ENCODE measurements around the gene PRKCZ.
A peak's percentile ranks its signal among the peaks of the same experiment; 100 is the strongest.

Gene PRKCZ

GRCh38 chr1:2208309-2209239 lies 158.4 kb downstream of the PRKCZ start:
- no peak for TF ChIP-seq ZFX (IDR thresholded peaks at IDR 0.05; ENCODE audit: borderline replicate concordance)
- no peak for TF ChIP-seq CTCF (IDR thresholded peaks at IDR 0.05)
- peak overlapping the region; percentile 61 for H3K27ac ChIP-seq

GRCh38 chr1:2209400-2210083 lies 159.3 kb downstream of the PRKCZ start:
- H3K27ac ChIP-seq, result peak overlapping the region; percentile 61; the same call in 1 of the 2 replicates
- TF ChIP-seq ZFX (IDR thresholded peaks at IDR 0.05; ENCODE audit: borderline replicate concordance) (no peak), CTCF (IDR thresholded peaks at IDR 0.05) (no peak)

- H3K27ac ChIP-seq, result no peak overlapping the region
- no peak for TF ChIP-seq ZFX (IDR thresholded peaks at IDR 0.05; ENCODE audit: borderline replicate concordance)
- TF ChIP-seq CTCF (IDR thresholded peaks at IDR 0.05), result no peak
Observed at GRCh38 chr1:2210084-2210653, 160.0 kb downstream of the PRKCZ start.

- TF ChIP-seq ZFX (IDR thresholded peaks at IDR 0.05; ENCODE audit: borderline replicate concordance), result no peak
- no peak for TF ChIP-seq CTCF (IDR thresholded peaks at IDR 0.05)
- no peak overlapping the region for H3K27ac ChIP-seq
Observed at GRCh38 chr1:2210786-2211185, 160.6 kb downstream of the PRKCZ start.

- TF ChIP-seq CTCF (IDR thresholded peaks at IDR 0.05) (no peak), ZFX (IDR thresholded peaks at IDR 0.05; ENCODE audit: borderline replicate concordance) (no peak)
- H3K27ac ChIP-seq, result peak overlapping the region; percentile 54
Observed at GRCh38 chr1:2212274-2212531, 162.0 kb downstream of the PRKCZ start.

- H3K27ac ChIP-seq, result peak overlapping the region; percentile 54
- TF ChIP-seq CTCF (IDR thresholded peaks at IDR 0.05) (peak; percentile 38), ZFX (IDR thresholded peaks at IDR 0.05; ENCODE audit: borderline replicate concordance) (no peak)
Observed at GRCh38 chr1:2212532-2213491, 162.6 kb downstream of the PRKCZ start.
